OCI-LY7 (cell line): Measurements from ENCODE around the gene YBX1. TPM values are rescaled to one million over a fixed set of nuclear protein-coding genes. Genes with fewer than 3 reads are reported as not detected.

Source experiments
- BruUV-seq: library from RNA; stranded (reverse); fragments of 400-500 nt; replicated peaks from 2 replicates; lab custom pipeline; 2021; lab: Mats Ljungman, UMichigan
- CTCF ChIA-PET: fragments of 300-600 bp; sonication (Branson Sonifier 250); formaldehyde crosslinking; loops from one replicate; lab custom pipeline; 2022; ENCODE audit warnings: antibody characterized with exemption; ENCODE audit not compliant: unreplicated experiment; lab: Charles Lee
- POLR2A ChIA-PET: fragments of 300-600 bp; sonication (Branson Sonifier 250); formaldehyde crosslinking; loops from one replicate; lab custom pipeline; 2022; ENCODE audit warnings: antibody characterized with exemption; lab: Charles Lee
- DNase-seq: peaks from one replicate; pipeline ENCODE4 v3.0.0-alpha.2; 2015; ENCODE audit warnings: low spot score
- H2AFZ ChIP-seq: fragments of 200-600 bp; sonication (generic), shearing (Covaris generic); 2 replicates; pipeline ENCODE4 v1.6.1; 2014; ENCODE audit warnings: mild to moderate bottlenecking, antibody characterized with exemption, low read length, moderate library complexity
- H3K27ac ChIP-seq: fragments of 200-600 bp; sonication (generic); 2 replicates; pipeline ENCODE4 v1.5.1; 2014; ENCODE audit warnings: mixed run types, low read depth, mild to moderate bottlenecking, moderate library complexity, low read length, inconsistent platforms; ENCODE audit not compliant: poor library complexity, severe bottlenecking
- H3K36me3 ChIP-seq: fragments of 200-600 bp; sonication (generic); 2 replicates; pipeline ENCODE4 v1.6.1; 2014; ENCODE audit warnings: mild to moderate bottlenecking, antibody characterized with exemption, low read length, moderate library complexity, mixed read lengths; ENCODE audit not compliant: insufficient read depth
- H3K4me1 ChIP-seq: fragments of 200-600 bp; sonication (generic); 2 replicates; pipeline ENCODE4 v1.5.1; 2014; ENCODE audit warnings: mild to moderate bottlenecking, low read length; ENCODE audit not compliant: insufficient read depth, poor library complexity, severe bottlenecking
- H3K4me2 ChIP-seq: fragments of 200-600 bp; sonication (generic); 2 replicates; pipeline ENCODE4 v1.6.1; 2014; ENCODE audit warnings: mild to moderate bottlenecking, low read length
- H3K4me3 ChIP-seq: fragments of 200-600 bp; sonication (generic); 2 replicates; pipeline ENCODE4 v1.5.1; 2014; ENCODE audit warnings: mild to moderate bottlenecking, low read depth, low read length; ENCODE audit not compliant: poor library complexity, severe bottlenecking
- H3K79me2 ChIP-seq: fragments of 200-600 bp; sonication (generic); 2 replicates; pipeline ENCODE4 v1.6.1; 2016; ENCODE audit warnings: low read depth, mild to moderate bottlenecking, low read length, moderate library complexity, mixed read lengths; ENCODE audit not compliant: insufficient read depth
- H3K9me2 ChIP-seq: fragments of 200-600 bp; sonication (generic); 2 replicates; pipeline ENCODE4 v1.6.1; 2016; ENCODE audit warnings: mild to moderate bottlenecking, low read length, mixed read lengths; ENCODE audit not compliant: insufficient read depth
- H3K9me3 ChIP-seq: fragments of 200-600 bp; sonication (generic); 2 replicates; pipeline ENCODE4 v1.6.1; 2014; ENCODE audit warnings: mild to moderate bottlenecking, mixed run types, low read length, mixed read lengths
- H4K20me1 ChIP-seq: fragments of 200-600 bp; sonication (generic); 2 replicates; pipeline ENCODE4 v1.6.1; 2014; ENCODE audit warnings: mild to moderate bottlenecking, antibody characterized with exemption, low read length, moderate library complexity, mixed read lengths; ENCODE audit not compliant: insufficient read depth
- CTCF ChIP-seq: fragments of 200-600 bp; sonication (generic); conservative IDR thresholded peaks from 2 replicates; pipeline ENCODE4 v1.5.1; 2014; ENCODE audit warnings: mild to moderate bottlenecking, antibody characterized with exemption, low read length, moderate library complexity, mixed read lengths
- EZH2phosphoT487 ChIP-seq: fragments of 200-600 bp; sonication (generic); IDR thresholded peaks from 2 replicates; pipeline ENCODE4 v1.6.1; 2018; ENCODE audit warnings: low read depth, borderline replicate concordance, mild to moderate bottlenecking, mixed run types, antibody characterized with exemption, low read length, moderate library complexity, mixed read lengths
- intact Hi-C: fragments of 100-400 bp; cut with micrococcal nuclease; formaldehyde crosslinking; loops from one replicate; pipeline ENCODE4 v1.10.0; 2022; ENCODE audit not compliant: unreplicated experiment
- total RNA-seq, 2 experiments: library from RNA; depleted of rRNA in 1 of 2; stranded (reverse); fragments of >200 nt in 1 of 2; shearing (Covaris generic) in 1 of 2; gene quantifications; 2 replicates each; pipeline ENCODE4 v1.2.3, GENCODE V29; 2014 to 2022

The YBX1 gene
- total RNA-seq, 2 experiments from 2014 or later: 750 to 956 TPM

- intact Hi-C loops: no loop called here
- no peaks in the 10 kb centered on the region for H3K36me3 ChIP-seq
- no peak overlapping the region for H2AFZ ChIP-seq
- TF ChIP-seq EZH2phosphoT487 (no peak), CTCF (no peak)
- no peak overlapping the region for H3K4me3 ChIP-seq
- no peaks in the 10 kb centered on the region for H3K9me3 ChIP-seq
- BruUV-seq: no TSS peak
- H3K27ac ChIP-seq: no peak overlapping the region
- H3K79me2 ChIP-seq: no peaks in the 10 kb centered on the region
- ChIA-PET CTCF (no interaction called here), POLR2A (no interaction called here)
- no peak overlapping the region for H3K4me2 ChIP-seq
- H3K9me2 ChIP-seq: no peaks in the 10 kb centered on the region
- no peak for DNase-seq
- H4K20me1 ChIP-seq: no peaks in the 10 kb centered on the region
- peaks cover 11% of the 10 kb centered on the region for H3K4me1 ChIP-seq
Measured at GRCh38 chr1:42738678-42739226, 56.5 kb downstream of the YBX1 start.

GRCh38 chr1:42739753-42740700 is 57.8 kb downstream of the YBX1 start, which contains the start of gene CLDN19:
CLDN19 (minus strand) TSS chr1:42740236; CDS start chr1:42740063, 173 bp downstream.
- TF ChIP-seq CTCF: no peak
- TF ChIP-seq EZH2phosphoT487: no peak
- H4K20me1 ChIP-seq: no peaks in the 10 kb centered on the region
- H3K9me2 ChIP-seq: no peaks in the 10 kb centered on the region
- CTCF ChIA-PET: no interaction called here
- BruUV-seq: no TSS peak
- no peak within 1 kb of the TSS for H3K4me2 ChIP-seq
- no peaks in the 10 kb centered on the region for H3K36me3 ChIP-seq
- POLR2A ChIA-PET: no interaction called here
- DNase-seq: no peak
- H3K4me3 ChIP-seq: no peak within 1 kb of the TSS
- H3K79me2 ChIP-seq: no peaks in the 10 kb centered on the region
- no peaks in the 10 kb centered on the region for H3K9me3 ChIP-seq
- no peak within 1 kb of the TSS for H3K27ac ChIP-seq
- peaks cover 11% of the 10 kb centered on the region for H3K4me1 ChIP-seq
- intact Hi-C loops: no loop called here
- no peak within 1 kb of the TSS for H2AFZ ChIP-seq
